GM12878 (cell line): ENCODE results near the gene PLEKHM1. TPM values are rescaled to one million over a fixed set of nuclear protein-coding genes. Genes with fewer than 3 reads are reported as not detected.

Source experiments
- ATAC-seq: fragments of 200-7000 bp; cut with Tn5 transposase; 3 replicates; pipeline ENCODE4 v1.9.1; 2020; ENCODE audit warnings: mild to moderate bottlenecking, moderate library complexity
- BruUV-seq: library from RNA; stranded (reverse); fragments of 400-500 nt; replicated peaks from 2 replicates; lab custom pipeline; 2021; lab: Mats Ljungman, UMichigan
- CTCF ChIA-PET: fragments of 300-600 bp; sonication (Branson Sonifier 250); formaldehyde crosslinking; extraction: SDS; loops from one replicate; lab custom pipeline; 2021; ENCODE audit warnings: inconsistent platforms; lab: Yijun Ruan, JAX
- POLR2A ChIA-PET: fragments of 350-600 bp; formaldehyde crosslinking; extraction: SDS; loops from one replicate; lab custom pipeline; 2021; ENCODE audit warnings: inconsistent platforms; lab: Charles Lee
- RAD21 ChIA-PET: fragments of 300-600 bp; sonication (Branson Sonifier 250); formaldehyde crosslinking; loops from one replicate; lab custom pipeline; 2023; ENCODE audit warnings: antibody characterized with exemption; ENCODE audit not compliant: unreplicated experiment; lab: Charles Lee
- SMC1A ChIA-PET: fragments of 300-600 bp; sonication (Branson Sonifier 250); formaldehyde crosslinking; loops from one replicate; lab custom pipeline; 2023; ENCODE audit not compliant: unreplicated experiment, uncharacterized antibody; lab: Charles Lee
- DNase-seq: peaks from one replicate; pipeline ENCODE4 v3.0.0-alpha.2; 2011; ENCODE audit warnings: low read depth, low spot score
- FAIRE-seq: peaks from 3 replicates; lab custom pipeline; 2011; peaks lifted over from hg19 to GRCh38; lab: Jason Lieb, UNC
- H2AFZ ChIP-seq: 2 replicates; pipeline ENCODE4 v1.6.0; 2011; ENCODE audit warnings: low read depth, low read length, control low read depth; ENCODE audit not compliant: control insufficient read depth
- H3K27ac ChIP-seq: 2 replicates; pipeline ENCODE4 v1.5.1; 2011; ENCODE audit warnings: control low read depth; ENCODE audit not compliant: control insufficient read depth, insufficient read depth
- H3K27me3 ChIP-seq, 2 experiments: replicated peaks in 1 of 2; 2 replicates each; pipeline versions ENCODE4 v1.6.0 to v1.6.1; 2011; ENCODE audit warnings: low read length in 1 of 2; ENCODE audit not compliant: control insufficient read depth in 2 of 2, insufficient read depth in 2 of 2
- H3K36me3 ChIP-seq, 2 experiments: 2 replicates each; pipeline ENCODE4 v1.5.1; 2011; ENCODE audit warnings: low read length in 1 of 2; ENCODE audit not compliant: control insufficient read depth in 2 of 2, insufficient read depth in 2 of 2
- H3K4me1 ChIP-seq: 2 replicates; pipeline ENCODE4 v1.6.1; 2011; ENCODE audit warnings: mild to moderate bottlenecking, low read length, moderate library complexity, mixed read lengths; ENCODE audit not compliant: control insufficient read depth, insufficient read depth
- H3K4me2 ChIP-seq: 2 replicates; pipeline ENCODE4 v1.6.0; 2011; ENCODE audit warnings: control low read depth; ENCODE audit not compliant: control insufficient read depth, insufficient read depth
- H3K4me3 ChIP-seq: fragments of 200-600 bp; sonication (generic); 2 replicates; pipeline ENCODE4 v1.5.1; 2016
- H3K79me2 ChIP-seq: 2 replicates; pipeline ENCODE4 v1.6.0; 2011; ENCODE audit warnings: low read length; ENCODE audit not compliant: control insufficient read depth, insufficient read depth
- H3K9ac ChIP-seq: 2 replicates; pipeline ENCODE4 v1.8.0; 2011; ENCODE audit warnings: low read length, control low read depth, mixed read lengths; ENCODE audit not compliant: control insufficient read depth, insufficient read depth
- H3K9me3 ChIP-seq: replicated peaks from 3 replicates; pipeline ENCODE4 v1.5.1; 2011; ENCODE audit warnings: mild to moderate bottlenecking, low read length; ENCODE audit not compliant: control insufficient read depth, insufficient read depth
- H4K20me1 ChIP-seq: 2 replicates; pipeline ENCODE4 v1.6.0; 2011; ENCODE audit not compliant: control insufficient read depth, insufficient read depth
- ATF7 ChIP-seq: fragments of 450-650 bp; IDR thresholded peaks from 2 replicates; pipeline ENCODE4 v1.6.1; 2016; ENCODE audit warnings: low read depth, mild to moderate bottlenecking
- ESRRA ChIP-seq: IDR thresholded peaks from 2 replicates; pipeline ENCODE4 v1.6.1; 2012; ENCODE audit warnings: mild to moderate bottlenecking, low read length, improper control_type of control experiment
- FOXM1 ChIP-seq: IDR thresholded peaks from 2 replicates; pipeline ENCODE4 v1.6.1; 2012; ENCODE audit warnings: low read depth, mild to moderate bottlenecking, inconsistent platforms, low read length, moderate library complexity
- GABPA ChIP-seq: IDR thresholded peaks from 2 replicates; pipeline ENCODE4 v1.6.1; 2014; ENCODE audit warnings: antibody characterized with exemption, low read depth, mild to moderate bottlenecking, inconsistent platforms
- HDAC6 ChIP-seq: fragments of 200-600 bp; sonication (generic); IDR thresholded peaks from one replicate; pipeline ENCODE4 v1.8.0; 2017; ENCODE audit warnings: antibody characterized with exemption; ENCODE audit not compliant: unreplicated experiment
- KLF5 ChIP-seq: fragments of 450-650 bp; IDR thresholded peaks from 2 replicates; pipeline ENCODE4 v1.6.1; 2014; ENCODE audit warnings: mild to moderate bottlenecking; ENCODE audit not compliant: partially characterized antibody
- NBN ChIP-seq: fragments of 450-650 bp; IDR thresholded peaks from 2 replicates; pipeline ENCODE4 v1.6.1; 2016
- NFXL1 ChIP-seq: fragments of 450-650 bp; IDR thresholded peaks from 2 replicates; pipeline ENCODE4 v1.6.1; 2017; ENCODE audit warnings: antibody characterized with exemption, mild to moderate bottlenecking, borderline replicate concordance
- SUPT20H ChIP-seq: IDR thresholded peaks from 2 replicates; pipeline ENCODE4 v1.6.1; 2011; ENCODE audit warnings: low read depth, mild to moderate bottlenecking, low read length, moderate library complexity, borderline replicate concordance; ENCODE audit not compliant: control insufficient read depth
- TARDBP ChIP-seq: IDR thresholded peaks from 2 replicates; pipeline ENCODE4 v1.6.1; 2016; ENCODE audit warnings: borderline replicate concordance
- TBL1XR1 ChIP-seq: IDR thresholded peaks from 2 replicates; pipeline ENCODE4 v1.6.1; 2012; ENCODE audit warnings: low read depth, low read length, improper control_type of control experiment
- ZNF24 ChIP-seq: fragments of 450-650 bp; IDR thresholded peaks from 2 replicates; pipeline ENCODE4 v1.6.1; 2017; ENCODE audit warnings: antibody characterized with exemption, mild to moderate bottlenecking
- WGBS: methylation state at CpG from one replicate; pipeline ENCODE4 v1.1.6; 2016; ENCODE audit warnings: low lambda C conversion rate; ENCODE audit not compliant: insufficient replicate concordance, insufficient coverage; ENCODE audit errors: missing lambda C conversion rate; 5-methylcytosine and 5-hydroxymethylcytosine counted together
- in situ Hi-C: fragments of 300-500 bp; cut with MboI; formaldehyde crosslinking; loops from 9 replicates; pipeline ENCODE4 v1.14.3; 2018; ENCODE audit warnings: mixed read lengths
- intact Hi-C: fragments of 100-400 bp; cut with micrococcal nuclease; formaldehyde crosslinking; loops from one replicate; pipeline ENCODE4 v1.14.2; 2022; ENCODE audit not compliant: unreplicated experiment
- polyA plus RNA-seq, 11 experiments: library from polyadenylated mRNA; depleted of rRNA in 4 of 11; unstranded in 6 of 11; stranded (reverse) in 5 of 11; fragments of >200 nt; fragmentation: Nextera tagmentation in 4 of 11; fragmentation: Illumina TruSeq in 1 of 11; extraction: Ambion mirVana in 4 of 11; extraction: Trizol in 1 of 11; gene quantifications; 1 replicate in 1 of 11; 2 replicates in 10 of 11; pipeline versions ENCODE4 v1.2.1 to v1.2.3, GENCODE V29; 2011 to 2016; ENCODE audit warnings: inconsistent platforms in 2 of 11, missing spikeins in 2 of 11, low read depth in 1 of 11
- total RNA-seq, 4 experiments: library from RNA; depleted of rRNA in 3 of 4; stranded (reverse); fragments of >200 nt in 3 of 4; fragmentation: Illumina TruSeq in 1 of 4; extraction: Trizol in 1 of 4; gene quantifications; 2 replicates each; pipeline versions ENCODE4 v1.2.1 to v1.2.3, GENCODE V29; 2013 to 2021
- TF ChIP-seq, protein P1 (sequence below): IDR thresholded peaks from 2 replicates; pipeline ENCODE4 v1.6.1; 2012; ENCODE audit warnings: improper control_type of control experiment, low read depth, low read length; ENCODE audit not compliant: insufficient replicate concordance
- TF ChIP-seq, protein P2 (sequence below): IDR thresholded peaks from 2 replicates; pipeline ENCODE4 v1.6.1; 2011; ENCODE audit warnings: low read depth, low read length, improper control_type of control experiment, borderline replicate concordance
- TF ChIP-seq, protein P3 (sequence below): fragments of 450-650 bp; IDR thresholded peaks from 2 replicates; pipeline ENCODE4 v1.6.1; 2017; ENCODE audit warnings: borderline replicate concordance

PLEKHM1 gene
- total and polyA plus RNA-seq, 10 of the 15 experiments (the other 5 are each of a cell fraction or from before 2014, with no cell fraction given): 0.21 to 27.8 (median 9.4) TPM

DNA sequence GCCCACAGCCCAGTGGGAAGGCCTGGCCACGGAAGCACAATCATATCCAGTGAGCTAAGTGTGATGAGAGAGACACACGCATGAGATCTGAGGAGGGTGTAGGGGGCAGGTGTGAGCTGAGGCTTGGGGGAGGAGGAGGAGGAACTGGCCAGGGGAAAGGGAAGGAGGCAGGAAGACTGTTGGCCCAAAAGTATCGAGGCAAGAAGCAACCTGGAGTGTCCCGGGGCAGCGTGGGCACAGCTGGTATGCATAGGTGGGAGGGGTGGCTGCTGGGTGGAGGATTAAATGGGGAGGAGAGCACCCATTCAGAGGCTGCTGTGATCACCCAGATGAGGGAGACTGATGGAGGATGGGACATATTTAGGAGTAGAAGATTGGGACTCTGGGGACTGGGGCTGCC lies 99.2 kb downstream of the PLEKHM1 start (continued):
- no peak for TF ChIP-seq ZNF24
- TF ChIP-seq, protein P1, sequence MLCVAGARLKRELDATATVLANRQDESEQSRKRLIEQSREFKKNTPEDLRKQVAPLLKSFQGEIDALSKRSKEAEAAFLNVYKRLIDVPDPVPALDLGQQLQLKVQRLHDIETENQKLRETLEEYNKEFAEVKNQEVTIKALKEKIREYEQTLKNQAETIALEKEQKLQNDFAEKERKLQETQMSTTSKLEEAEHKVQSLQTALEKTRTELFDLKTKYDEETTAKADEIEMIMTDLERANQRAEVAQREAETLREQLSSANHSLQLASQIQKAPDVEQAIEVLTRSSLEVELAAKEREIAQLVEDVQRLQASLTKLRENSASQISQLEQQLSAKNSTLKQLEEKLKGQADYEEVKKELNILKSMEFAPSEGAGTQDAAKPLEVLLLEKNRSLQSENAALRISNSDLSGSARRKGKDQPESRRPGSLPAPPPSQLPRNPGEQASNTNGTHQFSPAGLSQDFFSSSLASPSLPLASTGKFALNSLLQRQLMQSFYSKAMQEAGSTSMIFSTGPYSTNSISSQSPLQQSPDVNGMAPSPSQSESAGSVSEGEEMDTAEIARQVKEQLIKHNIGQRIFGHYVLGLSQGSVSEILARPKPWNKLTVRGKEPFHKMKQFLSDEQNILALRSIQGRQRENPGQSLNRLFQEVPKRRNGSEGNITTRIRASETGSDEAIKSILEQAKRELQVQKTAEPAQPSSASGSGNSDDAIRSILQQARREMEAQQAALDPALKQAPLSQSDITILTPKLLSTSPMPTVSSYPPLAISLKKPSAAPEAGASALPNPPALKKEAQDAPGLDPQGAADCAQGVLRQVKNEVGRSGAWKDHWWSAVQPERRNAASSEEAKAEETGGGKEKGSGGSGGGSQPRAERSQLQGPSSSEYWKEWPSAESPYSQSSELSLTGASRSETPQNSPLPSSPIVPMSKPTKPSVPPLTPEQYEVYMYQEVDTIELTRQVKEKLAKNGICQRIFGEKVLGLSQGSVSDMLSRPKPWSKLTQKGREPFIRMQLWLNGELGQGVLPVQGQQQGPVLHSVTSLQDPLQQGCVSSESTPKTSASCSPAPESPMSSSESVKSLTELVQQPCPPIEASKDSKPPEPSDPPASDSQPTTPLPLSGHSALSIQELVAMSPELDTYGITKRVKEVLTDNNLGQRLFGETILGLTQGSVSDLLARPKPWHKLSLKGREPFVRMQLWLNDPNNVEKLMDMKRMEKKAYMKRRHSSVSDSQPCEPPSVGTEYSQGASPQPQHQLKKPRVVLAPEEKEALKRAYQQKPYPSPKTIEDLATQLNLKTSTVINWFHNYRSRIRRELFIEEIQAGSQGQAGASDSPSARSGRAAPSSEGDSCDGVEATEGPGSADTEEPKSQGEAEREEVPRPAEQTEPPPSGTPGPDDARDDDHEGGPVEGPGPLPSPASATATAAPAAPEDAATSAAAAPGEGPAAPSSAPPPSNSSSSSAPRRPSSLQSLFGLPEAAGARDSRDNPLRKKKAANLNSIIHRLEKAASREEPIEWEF: no peak

DNA sequence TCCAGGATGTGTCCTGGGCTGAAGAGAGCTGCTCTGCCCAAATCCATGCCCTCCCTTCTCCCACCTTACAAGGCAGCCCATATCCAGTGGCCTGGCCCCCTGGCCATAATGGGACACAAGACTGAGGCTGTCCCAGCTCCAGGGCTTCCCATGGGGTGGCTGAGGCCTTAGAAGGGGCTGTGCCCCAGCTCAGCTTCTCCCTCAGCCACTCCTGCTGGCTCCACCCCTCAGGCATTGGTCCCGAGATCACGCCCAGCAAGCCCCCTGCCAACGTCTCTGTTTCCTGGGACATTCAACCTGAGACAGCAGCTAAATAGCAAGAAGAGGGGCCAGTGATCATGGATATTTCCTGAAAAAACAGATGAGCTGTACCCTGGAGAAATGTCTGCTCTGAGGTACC lies 101.2 kb downstream of the PLEKHM1 start:
- ChIA-PET SMC1A (interaction anchor here (0.8 to 12.7 kb wide), 19 partner anchors 9 to 169 kb away, joined by 3 to 184 read pairs (median 4); partner anchors contain the start of genes FMNL1 and MAP3K14), RAD21 (interaction anchor here (0.5 to 7.4 kb wide), 9 partner anchors 39 to 254 kb away, joined by 3 to 107 read pairs (median 3); partner anchors contain the start of genes ACBD4, HEXIM1 and MAP3K14), CTCF (interaction anchor here (0.9 to 15.5 kb wide), 11 partner anchors 18 to 254 kb away, joined by 3 to 291 read pairs (median 5); partner anchors contain the start of genes ACBD4, FMNL1 and MAP3K14), POLR2A (interaction anchor here (0.5 to 1.4 kb wide), 5 partner anchors 9 to 239 kb away, joined by 3 to 10 read pairs (median 3); no protein-coding TSS in a partner anchor)
- H3K27me3 ChIP-seq: no peaks in the 10 kb centered on the region
- no peaks in the 10 kb centered on the region for H4K20me1 ChIP-seq
- H3K79me2 ChIP-seq: no peaks in the 10 kb centered on the region
- no peak overlapping the region for H3K4me2 ChIP-seq
- BruUV-seq: no TSS peak
- no peak overlapping the region for H2AFZ ChIP-seq
- no peak overlapping the region for H3K9ac ChIP-seq
- peaks cover 1% of the 10 kb centered on the region in 2 experiments; a peak in 2 of 4 replicates for H3K36me3 ChIP-seq
- H3K4me1 ChIP-seq: peaks cover 8% of the 10 kb centered on the region
- H3K9me3 ChIP-seq: no peaks in the 10 kb centered on the region
- intact Hi-C loops: loop anchor here (5.0 kb wide), 1 partner anchor 87 kb away; no protein-coding TSS in a partner anchor
- FAIRE-seq (no peak), ATAC-seq (no peak), DNase-seq (no peak)
- in situ Hi-C loops: loop anchor here (5.0 kb wide), 2 partner anchors 112 to 172 kb away; no protein-coding TSS in a partner anchor
- no peak overlapping the region for H3K4me3 ChIP-seq
- no peak overlapping the region for H3K27ac ChIP-seq
- WGBS: 0% methylated on average over 3 of the region's 3 CpGs
- no peak for TF ChIP-seq KLF5
- TF ChIP-seq, protein P2, sequence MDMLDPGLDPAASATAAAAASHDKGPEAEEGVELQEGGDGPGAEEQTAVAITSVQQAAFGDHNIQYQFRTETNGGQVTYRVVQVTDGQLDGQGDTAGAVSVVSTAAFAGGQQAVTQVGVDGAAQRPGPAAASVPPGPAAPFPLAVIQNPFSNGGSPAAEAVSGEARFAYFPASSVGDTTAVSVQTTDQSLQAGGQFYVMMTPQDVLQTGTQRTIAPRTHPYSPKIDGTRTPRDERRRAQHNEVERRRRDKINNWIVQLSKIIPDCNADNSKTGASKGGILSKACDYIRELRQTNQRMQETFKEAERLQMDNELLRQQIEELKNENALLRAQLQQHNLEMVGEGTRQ: no peak
- no peak for TF ChIP-seq ESRRA
- TF ChIP-seq GABPA: no peak
- TF ChIP-seq TBL1XR1: no peak
- no peak for TF ChIP-seq TARDBP
- TF ChIP-seq FOXM1: no peak
- TF ChIP-seq HDAC6: no peak
- TF ChIP-seq, protein P3, sequence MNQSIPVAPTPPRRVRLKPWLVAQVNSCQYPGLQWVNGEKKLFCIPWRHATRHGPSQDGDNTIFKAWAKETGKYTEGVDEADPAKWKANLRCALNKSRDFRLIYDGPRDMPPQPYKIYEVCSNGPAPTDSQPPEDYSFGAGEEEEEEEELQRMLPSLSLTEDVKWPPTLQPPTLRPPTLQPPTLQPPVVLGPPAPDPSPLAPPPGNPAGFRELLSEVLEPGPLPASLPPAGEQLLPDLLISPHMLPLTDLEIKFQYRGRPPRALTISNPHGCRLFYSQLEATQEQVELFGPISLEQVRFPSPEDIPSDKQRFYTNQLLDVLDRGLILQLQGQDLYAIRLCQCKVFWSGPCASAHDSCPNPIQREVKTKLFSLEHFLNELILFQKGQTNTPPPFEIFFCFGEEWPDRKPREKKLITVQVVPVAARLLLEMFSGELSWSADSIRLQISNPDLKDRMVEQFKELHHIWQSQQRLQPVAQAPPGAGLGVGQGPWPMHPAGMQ: no peak
- TF ChIP-seq SUPT20H: no peak
- TF ChIP-seq ATF7: no peak
- TF ChIP-seq NBN: no peak
- no peak for TF ChIP-seq NFXL1
